K562 (cell line): ENCODE data around the gene UBE2D2. TPM values are rescaled to one million over a fixed set of nuclear protein-coding genes. Genes with fewer than 3 reads are reported as not detected.

Source experiments
- ATAC-seq: fragments of 200-7000 bp; cut with Tn5 transposase; 3 replicates; pipeline ENCODE4 v1.9.1; 2020; ENCODE audit warnings: moderate library complexity
- BruUV-seq: library from RNA; stranded (reverse); fragments of 400-500 nt; replicated peaks from 2 replicates; lab custom pipeline; 2021; lab: Mats Ljungman, UMichigan
- CTCF ChIA-PET: fragments of 300-600 bp; formaldehyde crosslinking; extraction: SDS; loops from one replicate; lab custom pipeline; 2021; ENCODE audit warnings: low intra/inter-chr PET ratio; lab: Yijun Ruan, JAX
- POLR2A ChIA-PET: fragments of 300-600, 350-650 bp; sonication (Branson Sonifier 250); formaldehyde crosslinking; extraction: SDS; loops from one replicate; lab custom pipeline; 2021; ENCODE audit warnings: antibody characterized with exemption, inconsistent platforms; lab: Yijun Ruan, JAX
- DNase-seq, 4 experiments: peaks; one replicate each; pipeline versions ENCODE4 v3.0.0 to v3.0.0-alpha.2; 2011 to 2018; ENCODE audit warnings: low spot score in 3 of 4, mixed read lengths in 3 of 4; ENCODE audit errors: extremely low read depth in 1 of 4
- FAIRE-seq: peaks from 2 replicates; lab custom pipeline; 2011; peaks lifted over from hg19 to GRCh38; lab: Jason Lieb, UNC
- H2AFZ ChIP-seq: 2 replicates; pipeline ENCODE4 v1.6.0; 2011; ENCODE audit warnings: low read depth, low read length, control low read depth, inconsistent platforms
- H3K27ac ChIP-seq: fragments of 200-600 bp; 3 replicates; pipeline ENCODE4 v1.8.0; 2011; ENCODE audit warnings: low read depth, mild to moderate bottlenecking, control low read depth, inconsistent platforms, low read length, moderate library complexity, mixed read lengths; ENCODE audit errors: extremely low read depth
- H3K27me3 ChIP-seq, 2 experiments: fragments of 300-600 bp in 1 of 2; 2 replicates in 1 of 2; 3 replicates in 1 of 2; pipeline versions ENCODE4 v1.6.0 to v1.8.0; 2011; ENCODE audit warnings: inconsistent platforms in 2 of 2, low read length in 2 of 2, mild to moderate bottlenecking in 1 of 2, mixed read lengths in 1 of 2, moderate library complexity in 1 of 2; ENCODE audit not compliant: control insufficient read depth in 2 of 2, insufficient read depth in 2 of 2
- H3K36me3 ChIP-seq: fragments of 300-600 bp; 3 replicates; pipeline ENCODE4 v1.8.0; 2011; ENCODE audit warnings: mild to moderate bottlenecking, low read length, inconsistent platforms; ENCODE audit not compliant: control insufficient read depth, insufficient read depth
- H3K4me1 ChIP-seq, 2 experiments: fragments of 200-600 bp in 1 of 2; replicated peaks in 1 of 2; 2 replicates in 1 of 2; 3 replicates in 1 of 2; pipeline versions ENCODE4 v1.5.1 to v1.8.0; 2011; ENCODE audit warnings: inconsistent platforms in 2 of 2, low read length in 2 of 2, mild to moderate bottlenecking in 1 of 2, mixed read lengths in 1 of 2, moderate library complexity in 1 of 2; ENCODE audit not compliant: control insufficient read depth in 2 of 2, insufficient read depth in 2 of 2
- H3K4me2 ChIP-seq: 2 replicates; pipeline ENCODE4 v1.6.1; 2011; ENCODE audit warnings: low read length, control low read depth, inconsistent platforms, mixed read lengths; ENCODE audit not compliant: insufficient read depth
- H3K4me3 ChIP-seq: fragments of 200-600 bp; sonication (generic), shearing (Covaris generic); 2 replicates; pipeline ENCODE4 v1.5.1; 2016; ENCODE audit warnings: control low read depth, inconsistent platforms
- H3K79me2 ChIP-seq: fragments of 200-600 bp; 3 replicates; pipeline ENCODE4 v1.8.0; 2011; ENCODE audit warnings: low read length, inconsistent platforms; ENCODE audit not compliant: control insufficient read depth, insufficient read depth
- H3K9ac ChIP-seq, 2 experiments: 2 replicates each; pipeline versions ENCODE4 v1.6.0 to v1.6.1; 2011; ENCODE audit warnings: low read depth in 2 of 2, low read length in 2 of 2, control low read depth in 1 of 2, inconsistent platforms in 1 of 2, mild to moderate bottlenecking in 1 of 2, mixed read lengths in 1 of 2; ENCODE audit not compliant: insufficient read depth in 1 of 2
- H3K9me1 ChIP-seq: one replicate; pipeline ENCODE4 v1.6.0; 2011; ENCODE audit warnings: inconsistent platforms, mild to moderate bottlenecking, low read length, moderate library complexity; ENCODE audit not compliant: control insufficient read depth, insufficient read depth
- H3K9me3 ChIP-seq: replicated peaks from 2 replicates; pipeline ENCODE4 v1.5.1; 2011; ENCODE audit warnings: low read depth, low read length, inconsistent platforms; ENCODE audit not compliant: control insufficient read depth, insufficient read depth
- H4K20me1 ChIP-seq: replicated peaks from 2 replicates; pipeline ENCODE4 v1.6.1; 2011; ENCODE audit warnings: low read length, inconsistent platforms, mixed read lengths; ENCODE audit not compliant: control insufficient read depth, insufficient read depth
- GABPA ChIP-seq: fragments of 200-800 bp; sonication (Bioruptor generic); conservative IDR thresholded peaks from 2 replicates; pipeline ENCODE4 v1.6.1; 2016; ENCODE audit warnings: low read depth, missing genetic modification characterization, missing compliant biosample characterization
- HNRNPL ChIP-seq: fragments of 200-400 bp; formaldehyde crosslinking; IDR thresholded peaks from 2 replicates; pipeline ENCODE4 v1.6.1; 2017; ENCODE audit warnings: low read depth, mild to moderate bottlenecking, low read length
- IRF1 ChIP-seq: sonication (generic); formaldehyde crosslinking; IDR thresholded peaks from 2 replicates; pipeline ENCODE4 v1.8.0; 2022; ENCODE audit warnings: missing genetic modification reagents, mild to moderate bottlenecking, borderline replicate concordance
- LCOR ChIP-seq: sonication (generic); formaldehyde crosslinking; IDR thresholded peaks from 2 replicates; pipeline ENCODE4 v1.8.0; 2022; ENCODE audit warnings: mild to moderate bottlenecking, missing genetic modification reagents
- MCM7 ChIP-seq, 2 experiments: fragments of 450-650 bp; IDR thresholded peaks; 2 replicates each; pipeline ENCODE4 v1.6.1; 2016 to 2018
- MLX ChIP-seq, 2 experiments: fragments of 450-650 bp in 1 of 2; sonication (generic) in 1 of 2; formaldehyde crosslinking; conservative IDR thresholded peaks; 2 replicates each; pipeline versions ENCODE4 v1.4.0 to v1.8.1; 2020 to 2022; ENCODE audit warnings: mild to moderate bottlenecking in 1 of 2, missing genetic modification reagents in 1 of 2
- NEUROD1 ChIP-seq: fragments of 150-350 bp; IDR thresholded peaks from 2 replicates; pipeline ENCODE4 v1.6.1; 2014; ENCODE audit warnings: borderline replicate concordance, low read length, low read depth; ENCODE audit not compliant: partially characterized antibody
- SMARCB1 ChIP-seq: IDR thresholded peaks from 2 replicates; pipeline ENCODE4 v1.6.1; 2011; ENCODE audit warnings: improper control_type of control experiment, low read depth; ENCODE audit not compliant: insufficient read length
- ZNF764 ChIP-seq: fragments of 250-450 bp; sonication (Bioruptor Pico); IDR thresholded peaks from 2 replicates; pipeline ENCODE4 v1.4.0; 2020; ENCODE audit warnings: low read depth, mild to moderate bottlenecking, moderate library complexity
- WGBS: fragments of 100-300 bp; shearing (Covaris generic); methylation state at CpG from one replicate; pipeline ENCODE4 v1.1.6; 2016; ENCODE audit warnings: low coverage, mixed read lengths; ENCODE audit not compliant: insufficient coverage; ENCODE audit errors: missing lambda C conversion rate; 5-methylcytosine and 5-hydroxymethylcytosine counted together
- in situ Hi-C: fragments of 300-500 bp; cut with MboI; formaldehyde crosslinking; loops from 4 replicates; pipeline ENCODE4 v1.15.0; 2018; ENCODE audit warnings: inconsistent platforms, mixed read lengths
- intact Hi-C: fragments of 100-400 bp; cut with micrococcal nuclease; formaldehyde crosslinking; loops from 2 replicates; pipeline ENCODE4 v1.14.2; 2022
- polyA plus RNA-seq, 8 experiments: library from polyadenylated mRNA; depleted of rRNA in 4 of 8; stranded (reverse) in 5 of 8; unstranded in 3 of 8; fragments of >200 nt; fragmentation: Nextera tagmentation in 2 of 8; fragmentation: Illumina TruSeq in 1 of 8; extraction: Ambion mirVana in 2 of 8; extraction: Trizol in 1 of 8; gene quantifications; 2 replicates each; pipeline versions ENCODE4 v1.2.1 to v1.2.3, GENCODE V29; 2011 to 2014; ENCODE audit warnings: inconsistent platforms in 1 of 8, missing spikeins in 1 of 8
- total RNA-seq, 7 experiments: library from RNA; depleted of rRNA in 6 of 7; stranded (reverse); fragments of >200 nt in 6 of 7; fragmentation: Illumina TruSeq in 2 of 7; extraction: Trizol in 2 of 7; gene quantifications; 2 replicates each; pipeline versions ENCODE4 v1.2.1 to v1.2.3, GENCODE V29; 2011 to 2021; ENCODE audit warnings: low replicate concordance in 1 of 7
- TF ChIP-seq, protein P1 (sequence below): fragments of 250-450 bp; sonication (Bioruptor Pico); IDR thresholded peaks from 2 replicates; pipeline ENCODE4 v1.5.0; 2021
- TF ChIP-seq, protein P2 (sequence below): fragments of 450-650 bp; IDR thresholded peaks from 2 replicates; pipeline ENCODE4 v1.7.1; 2018; ENCODE audit warnings: mild to moderate bottlenecking, low read depth; ENCODE audit not compliant: partially characterized antibody
- TF ChIP-seq, protein P3 (sequence below): fragments of 450-650 bp; IDR thresholded peaks from 2 replicates; pipeline ENCODE4 v1.6.1; 2017; ENCODE audit warnings: antibody characterized with exemption

The UBE2D2 gene
- total and polyA plus RNA-seq, 9 of the 15 experiments (the other 6 are each of a cell fraction or from before 2014, with no cell fraction given), result 53.6 to 198 (median 122) TPM

GRCh38 chr5:139660923-139661814, 100.0 kb downstream of the UBE2D2 start:
- intact Hi-C loops, result no loop called here
- Histone ChIP-seq H3K27me3 (no peaks in the 10 kb centered on the region), H3K9me3 (no peaks in the 10 kb centered on the region), H3K4me3 (peak overlapping the region; percentile 23), H3K36me3 (peaks cover 60% of the 10 kb centered on the region; the same call in 2 of the 3 replicates), H3K9ac (peak overlapping the region; percentile 59 to 95), H3K79me2 (peaks cover 99% of the 10 kb centered on the region), H2AFZ (no peak overlapping the region), H4K20me1 (peaks cover 58% of the 10 kb centered on the region), H3K4me2 (peak overlapping the region; percentile 70), H3K4me1 (peaks cover 85% of the 10 kb centered on the region in 2 experiments), H3K27ac (peak overlapping the region; percentile 89), H3K9me1 (peaks cover 13% of the 10 kb centered on the region)
- peak; percentile 89 for ATAC-seq
- 19% methylated on average over 39 of the region's 41 CpGs for WGBS
- FAIRE-seq, result peak; percentile 76
- no TSS peak for BruUV-seq
- peak; percentile 79 to 95 (median 85) for DNase-seq
- in situ Hi-C loops, result no loop called here
- POLR2A ChIA-PET, result interaction anchor here (0.6 to 5.6 kb wide), 10 partner anchors 8 to 158 kb away, joined by 3 to 33 read pairs (median 4); partner anchors contain the start of gene CXXC5
- CTCF ChIA-PET, result no interaction called here
- TF ChIP-seq, protein P1, sequence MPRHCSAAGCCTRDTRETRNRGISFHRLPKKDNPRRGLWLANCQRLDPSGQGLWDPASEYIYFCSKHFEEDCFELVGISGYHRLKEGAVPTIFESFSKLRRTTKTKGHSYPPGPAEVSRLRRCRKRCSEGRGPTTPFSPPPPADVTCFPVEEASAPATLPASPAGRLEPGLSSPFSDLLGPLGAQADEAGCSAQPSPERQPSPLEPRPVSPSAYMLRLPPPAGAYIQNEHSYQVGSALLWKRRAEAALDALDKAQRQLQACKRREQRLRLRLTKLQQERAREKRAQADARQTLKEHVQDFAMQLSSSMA (CRISPR knock-in tag), result no peak
- TF ChIP-seq, protein P2, sequence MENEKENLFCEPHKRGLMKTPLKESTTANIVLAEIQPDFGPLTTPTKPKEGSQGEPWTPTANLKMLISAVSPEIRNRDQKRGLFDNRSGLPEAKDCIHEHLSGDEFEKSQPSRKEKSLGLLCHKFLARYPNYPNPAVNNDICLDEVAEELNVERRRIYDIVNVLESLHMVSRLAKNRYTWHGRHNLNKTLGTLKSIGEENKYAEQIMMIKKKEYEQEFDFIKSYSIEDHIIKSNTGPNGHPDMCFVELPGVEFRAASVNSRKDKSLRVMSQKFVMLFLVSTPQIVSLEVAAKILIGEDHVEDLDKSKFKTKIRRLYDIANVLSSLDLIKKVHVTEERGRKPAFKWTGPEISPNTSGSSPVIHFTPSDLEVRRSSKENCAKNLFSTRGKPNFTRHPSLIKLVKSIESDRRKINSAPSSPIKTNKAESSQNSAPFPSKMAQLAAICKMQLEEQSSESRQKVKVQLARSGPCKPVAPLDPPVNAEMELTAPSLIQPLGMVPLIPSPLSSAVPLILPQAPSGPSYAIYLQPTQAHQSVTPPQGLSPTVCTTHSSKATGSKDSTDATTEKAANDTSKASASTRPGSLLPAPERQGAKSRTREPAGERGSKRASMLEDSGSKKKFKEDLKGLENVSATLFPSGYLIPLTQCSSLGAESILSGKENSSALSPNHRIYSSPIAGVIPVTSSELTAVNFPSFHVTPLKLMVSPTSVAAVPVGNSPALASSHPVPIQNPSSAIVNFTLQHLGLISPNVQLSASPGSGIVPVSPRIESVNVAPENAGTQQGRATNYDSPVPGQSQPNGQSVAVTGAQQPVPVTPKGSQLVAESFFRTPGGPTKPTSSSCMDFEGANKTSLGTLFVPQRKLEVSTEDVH, result no peak
- TF ChIP-seq IRF1 (CRISPR knock-in tag), result no peak
- TF ChIP-seq LCOR (CRISPR knock-in tag), result 0 out of 2 replicates have a peak, but pooled peaks have one; percentile 20
- TF ChIP-seq NEUROD1, result peak; percentile 59
- TF ChIP-seq SMARCB1, result no peak
- peak; percentile 81; the same call in 1 of the 2 replicates for TF ChIP-seq HNRNPL
- TF ChIP-seq ZNF764 (CRISPR knock-in tag), result peak; percentile 2; the same call in 1 of the 2 replicates
- no peak for TF ChIP-seq GABPA
- TF ChIP-seq, protein P3, sequence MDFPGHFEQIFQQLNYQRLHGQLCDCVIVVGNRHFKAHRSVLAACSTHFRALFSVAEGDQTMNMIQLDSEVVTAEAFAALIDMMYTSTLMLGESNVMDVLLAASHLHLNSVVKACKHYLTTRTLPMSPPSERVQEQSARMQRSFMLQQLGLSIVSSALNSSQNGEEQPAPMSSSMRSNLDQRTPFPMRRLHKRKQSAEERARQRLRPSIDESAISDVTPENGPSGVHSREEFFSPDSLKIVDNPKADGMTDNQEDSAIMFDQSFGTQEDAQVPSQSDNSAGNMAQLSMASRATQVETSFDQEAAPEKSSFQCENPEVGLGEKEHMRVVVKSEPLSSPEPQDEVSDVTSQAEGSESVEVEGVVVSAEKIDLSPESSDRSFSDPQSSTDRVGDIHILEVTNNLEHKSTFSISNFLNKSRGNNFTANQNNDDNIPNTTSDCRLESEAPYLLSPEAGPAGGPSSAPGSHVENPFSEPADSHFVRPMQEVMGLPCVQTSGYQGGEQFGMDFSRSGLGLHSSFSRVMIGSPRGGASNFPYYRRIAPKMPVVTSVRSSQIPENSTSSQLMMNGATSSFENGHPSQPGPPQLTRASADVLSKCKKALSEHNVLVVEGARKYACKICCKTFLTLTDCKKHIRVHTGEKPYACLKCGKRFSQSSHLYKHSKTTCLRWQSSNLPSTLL, result no peak
- no peak for TF ChIP-seq MCM7 (IDR thresholded peaks at IDR 0.05)
- 0 out of 4 replicates have a peak, but pooled peaks of 1 of the 2 experiments have one; percentile 38 for TF ChIP-seq MLX (CRISPR knock-in tag; conservative IDR thresholded peaks at IDR 0.05)
